Neural cell (in vitro differentiated cells): Measurements from ENCODE around the gene CASKIN1. TPM values are rescaled to one million over a fixed set of nuclear protein-coding genes. Genes with fewer than 3 reads are reported as not detected.

ENCODE experiments used
- H2AFZ ChIP-seq: fragments of 200-600, 300-800 bp; sonication (generic), shearing (Covaris generic); 2 replicates; pipeline ENCODE4 v1.6.0; 2014; ENCODE audit warnings: low read depth, mild to moderate bottlenecking, antibody characterized with exemption, low read length, moderate library complexity
- H3F3A ChIP-seq: fragments of 200-600 bp; shearing (Covaris generic); 2 replicates; pipeline ENCODE4 v1.6.1; 2016; ENCODE audit warnings: mild to moderate bottlenecking, moderate library complexity, mixed read lengths, antibody characterized with exemption, low read length; ENCODE audit not compliant: insufficient read depth, poor library complexity, severe bottlenecking
- H3K27ac ChIP-seq: fragments of 200-600, 300-800 bp; sonication (generic), shearing (Covaris generic); 2 replicates; pipeline ENCODE4 v1.5.1; 2014; ENCODE audit warnings: mild to moderate bottlenecking, low read length, moderate library complexity
- H3K27me3 ChIP-seq: fragments of 300-800, 200-600 bp; sonication (generic), shearing (Covaris generic); 2 replicates; pipeline ENCODE4 v1.6.0; 2014; ENCODE audit warnings: mild to moderate bottlenecking, low read depth, low read length, moderate library complexity; ENCODE audit not compliant: insufficient read depth
- H3K36me3 ChIP-seq: fragments of 300-800, 200-600 bp; sonication (generic), shearing (Covaris generic); 2 replicates; pipeline ENCODE4 v1.5.1; 2014; ENCODE audit warnings: mild to moderate bottlenecking, antibody characterized with exemption, low read length, moderate library complexity; ENCODE audit not compliant: insufficient read depth
- H3K4me2 ChIP-seq: fragments of 300-800, 200-600 bp; sonication (generic), shearing (Covaris generic); 2 replicates; pipeline ENCODE4 v1.6.0; 2014; ENCODE audit warnings: mild to moderate bottlenecking, low read length
- H3K4me3 ChIP-seq: fragments of 300-800, 200-600 bp; sonication (generic), shearing (Covaris generic); 2 replicates; pipeline ENCODE4 v1.5.1; 2014; ENCODE audit warnings: mild to moderate bottlenecking, low read length, moderate library complexity
- H3K79me2 ChIP-seq: fragments of 200-600 bp; shearing (Covaris generic); replicated peaks from 2 replicates; pipeline ENCODE4 v1.6.0; 2014; ENCODE audit warnings: mild to moderate bottlenecking, low read length, moderate library complexity; ENCODE audit not compliant: insufficient read depth
- H3K9ac ChIP-seq: fragments of 300-800, 200-600 bp; sonication (generic), shearing (Covaris generic); 2 replicates; pipeline ENCODE4 v1.6.1; 2016; ENCODE audit warnings: mild to moderate bottlenecking, low read length, mixed read lengths
- H3K9me2 ChIP-seq: fragments of 200-600 bp; shearing (Covaris generic); 2 replicates; pipeline ENCODE4 v1.6.1; 2016; ENCODE audit warnings: mild to moderate bottlenecking, low read length, mixed read lengths; ENCODE audit not compliant: insufficient read depth
- H3K9me3 ChIP-seq: fragments of 200-600, 300-800 bp; sonication (generic), shearing (Covaris generic); 2 replicates; pipeline ENCODE4 v1.6.1; 2016; ENCODE audit warnings: mild to moderate bottlenecking, mixed run types, low read length, moderate library complexity, mixed read lengths
- H4K20me1 ChIP-seq: fragments of 200-600 bp; shearing (Covaris generic); 2 replicates; pipeline ENCODE4 v1.6.1; 2016; ENCODE audit warnings: mild to moderate bottlenecking, mixed run types; ENCODE audit not compliant: insufficient read depth
- EP300 ChIP-seq: fragments of 450-650 bp; conservative IDR thresholded peaks from 2 replicates; pipeline ENCODE4 v1.6.1; 2014; ENCODE audit warnings: antibody characterized with exemption, mild to moderate bottlenecking, moderate library complexity; ENCODE audit not compliant: poor library complexity, severe bottlenecking
- EZH2 ChIP-seq: fragments of 200-600, 300-800 bp; shearing (Covaris generic), sonication (generic); IDR thresholded peaks from 2 replicates; pipeline ENCODE4 v1.6.1; 2014; ENCODE audit warnings: antibody characterized with exemption, low read length, borderline replicate concordance, mild to moderate bottlenecking; ENCODE audit not compliant: insufficient read depth, poor library complexity, severe bottlenecking
- MXI1 ChIP-seq: fragments of 450-650 bp; conservative IDR thresholded peaks from 2 replicates; pipeline ENCODE4 v1.6.1; 2014; ENCODE audit warnings: antibody characterized with exemption, mild to moderate bottlenecking; ENCODE audit not compliant: poor library complexity, severe bottlenecking
- POLR2AphosphoS5 ChIP-seq: IDR thresholded peaks from 2 replicates; pipeline ENCODE4 v1.6.1; 2012
- RAD21 ChIP-seq: fragments of 450-650 bp; conservative IDR thresholded peaks from 2 replicates; pipeline ENCODE4 v1.6.1; 2014; ENCODE audit warnings: antibody characterized with exemption, mild to moderate bottlenecking, moderate library complexity
- SMC3 ChIP-seq: fragments of 450-650 bp; conservative IDR thresholded peaks from 2 replicates; pipeline ENCODE4 v1.6.1; 2014; ENCODE audit warnings: antibody characterized with exemption, mild to moderate bottlenecking, moderate library complexity; ENCODE audit not compliant: poor library complexity
- TAF1 ChIP-seq: IDR thresholded peaks from 2 replicates; pipeline ENCODE4 v1.6.1; 2012; ENCODE audit warnings: low read depth
- polyA plus RNA-seq: library from polyadenylated mRNA; depleted of rRNA; stranded (reverse); fragments of >200 nt; gene quantifications from 2 replicates; pipeline ENCODE4 v1.2.3, GENCODE V29; 2014
- TF ChIP-seq, protein P1 (sequence below): IDR thresholded peaks from 2 replicates; pipeline ENCODE4 v1.6.1; 2012; ENCODE audit warnings: borderline replicate concordance
- TF ChIP-seq, protein P2 (sequence below): fragments of 450-650 bp; IDR thresholded peaks from 2 replicates; pipeline ENCODE4 v1.5.1; 2014; ENCODE audit warnings: antibody characterized with exemption, mild to moderate bottlenecking, moderate library complexity; ENCODE audit not compliant: poor library complexity, severe bottlenecking

CASKIN1 gene
- polyA plus RNA-seq, 1 donor from 2014 or later: 10.3 TPM

GRCh38 chr16:2170587-2171435 lies 25.6 kb downstream of the CASKIN1 start:
- no peaks in the 10 kb centered on the region for H4K20me1 ChIP-seq
- H3K27ac ChIP-seq: no peak overlapping the region
- no peak overlapping the region for H3K9ac ChIP-seq
- no peak overlapping the region for H3K4me2 ChIP-seq
- no peaks in the 10 kb centered on the region for H3K9me2 ChIP-seq
- no peak overlapping the region for H2AFZ ChIP-seq
- no peaks in the 10 kb centered on the region for H3F3A ChIP-seq
- H3K9me3 ChIP-seq: no peaks in the 10 kb centered on the region
- no peak for TF ChIP-seq EP300
- TF ChIP-seq EZH2: no peak
- no peak for TF ChIP-seq RAD21
- H3K79me2 ChIP-seq: no peaks in the 10 kb centered on the region
- no peaks in the 10 kb centered on the region for H3K27me3 ChIP-seq
- H3K4me3 ChIP-seq: no peak overlapping the region
- no peaks in the 10 kb centered on the region for H3K36me3 ChIP-seq

DNA sequence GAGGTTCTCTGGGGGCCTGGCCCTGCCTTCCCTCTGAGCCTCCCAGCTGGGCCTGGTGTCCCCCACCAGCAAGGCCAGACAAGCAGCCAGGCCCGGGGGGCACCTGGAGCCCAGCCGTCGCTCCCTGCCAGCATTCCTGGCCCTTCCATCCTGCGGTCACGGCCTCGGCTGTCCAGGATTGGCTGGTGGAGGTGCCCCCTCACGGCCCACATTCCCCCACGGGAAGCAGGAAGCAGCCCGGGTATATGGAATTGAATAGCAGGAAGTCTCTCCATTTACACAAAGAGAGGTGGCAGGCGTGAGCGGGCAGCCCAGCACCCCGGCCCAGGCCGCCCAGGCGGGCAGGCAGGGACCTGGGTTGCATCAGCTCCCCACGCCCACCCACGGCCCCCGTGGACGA lies 26.3 kb downstream of the CASKIN1 start:
- Histone ChIP-seq H2AFZ (no peak overlapping the region), H3K9me2 (no peaks in the 10 kb centered on the region), H3K9me3 (no peaks in the 10 kb centered on the region), H3K9ac (no peak overlapping the region), H3F3A (no peaks in the 10 kb centered on the region), H3K36me3 (no peaks in the 10 kb centered on the region), H3K79me2 (no peaks in the 10 kb centered on the region), H3K27ac (no peak overlapping the region), H3K4me2 (no peak overlapping the region), H3K4me3 (no peak overlapping the region), H3K27me3 (no peaks in the 10 kb centered on the region), H4K20me1 (no peaks in the 10 kb centered on the region)
- TF ChIP-seq EP300: no peak
- TF ChIP-seq RAD21: no peak
- TF ChIP-seq SMC3: no peak
- TF ChIP-seq, protein P1, sequence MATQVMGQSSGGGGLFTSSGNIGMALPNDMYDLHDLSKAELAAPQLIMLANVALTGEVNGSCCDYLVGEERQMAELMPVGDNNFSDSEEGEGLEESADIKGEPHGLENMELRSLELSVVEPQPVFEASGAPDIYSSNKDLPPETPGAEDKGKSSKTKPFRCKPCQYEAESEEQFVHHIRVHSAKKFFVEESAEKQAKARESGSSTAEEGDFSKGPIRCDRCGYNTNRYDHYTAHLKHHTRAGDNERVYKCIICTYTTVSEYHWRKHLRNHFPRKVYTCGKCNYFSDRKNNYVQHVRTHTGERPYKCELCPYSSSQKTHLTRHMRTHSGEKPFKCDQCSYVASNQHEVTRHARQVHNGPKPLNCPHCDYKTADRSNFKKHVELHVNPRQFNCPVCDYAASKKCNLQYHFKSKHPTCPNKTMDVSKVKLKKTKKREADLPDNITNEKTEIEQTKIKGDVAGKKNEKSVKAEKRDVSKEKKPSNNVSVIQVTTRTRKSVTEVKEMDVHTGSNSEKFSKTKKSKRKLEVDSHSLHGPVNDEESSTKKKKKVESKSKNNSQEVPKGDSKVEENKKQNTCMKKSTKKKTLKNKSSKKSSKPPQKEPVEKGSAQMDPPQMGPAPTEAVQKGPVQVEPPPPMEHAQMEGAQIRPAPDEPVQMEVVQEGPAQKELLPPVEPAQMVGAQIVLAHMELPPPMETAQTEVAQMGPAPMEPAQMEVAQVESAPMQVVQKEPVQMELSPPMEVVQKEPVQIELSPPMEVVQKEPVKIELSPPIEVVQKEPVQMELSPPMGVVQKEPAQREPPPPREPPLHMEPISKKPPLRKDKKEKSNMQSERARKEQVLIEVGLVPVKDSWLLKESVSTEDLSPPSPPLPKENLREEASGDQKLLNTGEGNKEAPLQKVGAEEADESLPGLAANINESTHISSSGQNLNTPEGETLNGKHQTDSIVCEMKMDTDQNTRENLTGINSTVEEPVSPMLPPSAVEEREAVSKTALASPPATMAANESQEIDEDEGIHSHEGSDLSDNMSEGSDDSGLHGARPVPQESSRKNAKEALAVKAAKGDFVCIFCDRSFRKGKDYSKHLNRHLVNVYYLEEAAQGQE: no peak
- TF ChIP-seq MXI1: no peak
- TF ChIP-seq POLR2AphosphoS5: no peak
- no peak for TF ChIP-seq TAF1

DNA sequence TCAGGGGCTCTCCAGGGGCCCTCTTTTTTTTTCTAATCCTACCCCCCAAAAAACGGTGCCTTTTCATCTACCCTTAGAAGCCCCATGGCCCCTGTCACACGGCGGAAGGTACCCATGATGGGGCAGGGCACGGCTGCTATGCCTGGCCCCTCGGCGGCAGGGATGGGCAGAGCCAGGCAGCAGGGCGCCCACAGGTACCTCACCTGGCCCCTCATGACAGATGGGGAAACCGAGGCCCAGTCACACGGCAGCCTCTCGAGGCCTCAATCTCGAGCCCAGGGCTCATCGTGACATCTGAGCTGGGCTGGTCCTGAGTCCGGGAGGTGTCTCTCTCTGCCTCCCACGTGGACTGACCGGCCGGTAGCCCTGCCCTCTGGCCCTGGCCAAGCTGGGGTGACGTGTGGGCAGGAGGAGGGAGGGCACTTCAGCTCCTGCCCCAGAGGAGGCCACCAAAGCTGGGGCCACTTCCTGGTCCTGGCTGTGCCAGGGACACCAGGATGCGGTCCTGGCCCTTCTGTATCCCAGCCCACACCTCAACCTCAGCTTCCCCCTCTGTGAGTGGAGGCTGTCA lies 29.3 kb downstream of the CASKIN1 start:
- no peak overlapping the region for H3K9ac ChIP-seq
- no peak overlapping the region for H2AFZ ChIP-seq
- no peaks in the 10 kb centered on the region for H4K20me1 ChIP-seq
- H3K9me2 ChIP-seq: no peaks in the 10 kb centered on the region
- no peak for TF ChIP-seq SMC3
- no peak for TF ChIP-seq RAD21
- TF ChIP-seq, protein P2, sequence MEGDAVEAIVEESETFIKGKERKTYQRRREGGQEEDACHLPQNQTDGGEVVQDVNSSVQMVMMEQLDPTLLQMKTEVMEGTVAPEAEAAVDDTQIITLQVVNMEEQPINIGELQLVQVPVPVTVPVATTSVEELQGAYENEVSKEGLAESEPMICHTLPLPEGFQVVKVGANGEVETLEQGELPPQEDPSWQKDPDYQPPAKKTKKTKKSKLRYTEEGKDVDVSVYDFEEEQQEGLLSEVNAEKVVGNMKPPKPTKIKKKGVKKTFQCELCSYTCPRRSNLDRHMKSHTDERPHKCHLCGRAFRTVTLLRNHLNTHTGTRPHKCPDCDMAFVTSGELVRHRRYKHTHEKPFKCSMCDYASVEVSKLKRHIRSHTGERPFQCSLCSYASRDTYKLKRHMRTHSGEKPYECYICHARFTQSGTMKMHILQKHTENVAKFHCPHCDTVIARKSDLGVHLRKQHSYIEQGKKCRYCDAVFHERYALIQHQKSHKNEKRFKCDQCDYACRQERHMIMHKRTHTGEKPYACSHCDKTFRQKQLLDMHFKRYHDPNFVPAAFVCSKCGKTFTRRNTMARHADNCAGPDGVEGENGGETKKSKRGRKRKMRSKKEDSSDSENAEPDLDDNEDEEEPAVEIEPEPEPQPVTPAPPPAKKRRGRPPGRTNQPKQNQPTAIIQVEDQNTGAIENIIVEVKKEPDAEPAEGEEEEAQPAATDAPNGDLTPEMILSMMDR: no peak
- TF ChIP-seq TAF1: no peak
- TF ChIP-seq POLR2AphosphoS5: no peak
- TF ChIP-seq MXI1: no peak
- no peak for TF ChIP-seq EP300
- no peak for TF ChIP-seq EZH2
- TF ChIP-seq, protein P1: no peak
- H3K27ac ChIP-seq: no peak overlapping the region
- no peaks in the 10 kb centered on the region for H3K9me3 ChIP-seq
- H3K79me2 ChIP-seq: no peaks in the 10 kb centered on the region
- no peaks in the 10 kb centered on the region for H3F3A ChIP-seq
- H3K36me3 ChIP-seq: no peaks in the 10 kb centered on the region
- no peaks in the 10 kb centered on the region for H3K27me3 ChIP-seq
- no peak overlapping the region for H3K4me2 ChIP-seq
- no peak overlapping the region for H3K4me3 ChIP-seq
